ENCODE measurements around the gene XXYLT1.

- TF ChIP-seq CTCF (IDR thresholded peaks at IDR 0.05) (no peak), POLR2A (IDR thresholded peaks at IDR 0.05) (no peak)
Measured at GRCh38 chr3:195249057-195249770, 21.7 kb downstream of the XXYLT1 start.
